ENCODE results near the gene TWIST2.
A peak's percentile ranks its signal among the peaks of the same experiment; 100 is the strongest.

TWIST2 gene

DNA sequence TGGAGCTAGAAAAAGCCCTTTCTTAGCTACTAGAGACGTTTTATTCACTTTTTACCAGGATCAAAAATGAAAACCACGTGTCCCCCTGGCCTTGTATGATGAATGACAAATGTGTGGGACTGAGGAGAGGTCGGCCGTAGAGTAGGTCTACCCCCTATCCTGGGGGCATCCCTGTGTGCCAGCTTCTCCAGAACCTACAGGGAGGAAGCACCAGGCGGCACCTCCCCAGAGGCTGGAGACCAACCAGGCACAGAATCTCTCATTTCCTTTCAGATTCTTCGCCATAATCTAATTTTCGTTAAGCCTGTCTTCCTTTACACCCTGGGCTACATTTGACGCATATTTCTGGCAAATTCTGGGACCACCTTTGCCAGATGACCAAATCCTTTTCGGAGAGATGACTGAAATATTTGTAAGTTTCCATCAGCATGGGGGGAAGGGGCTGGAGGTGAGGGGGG, 15.9 kb downstream of the TWIST2 start:
- TF ChIP-seq, protein P1, sequence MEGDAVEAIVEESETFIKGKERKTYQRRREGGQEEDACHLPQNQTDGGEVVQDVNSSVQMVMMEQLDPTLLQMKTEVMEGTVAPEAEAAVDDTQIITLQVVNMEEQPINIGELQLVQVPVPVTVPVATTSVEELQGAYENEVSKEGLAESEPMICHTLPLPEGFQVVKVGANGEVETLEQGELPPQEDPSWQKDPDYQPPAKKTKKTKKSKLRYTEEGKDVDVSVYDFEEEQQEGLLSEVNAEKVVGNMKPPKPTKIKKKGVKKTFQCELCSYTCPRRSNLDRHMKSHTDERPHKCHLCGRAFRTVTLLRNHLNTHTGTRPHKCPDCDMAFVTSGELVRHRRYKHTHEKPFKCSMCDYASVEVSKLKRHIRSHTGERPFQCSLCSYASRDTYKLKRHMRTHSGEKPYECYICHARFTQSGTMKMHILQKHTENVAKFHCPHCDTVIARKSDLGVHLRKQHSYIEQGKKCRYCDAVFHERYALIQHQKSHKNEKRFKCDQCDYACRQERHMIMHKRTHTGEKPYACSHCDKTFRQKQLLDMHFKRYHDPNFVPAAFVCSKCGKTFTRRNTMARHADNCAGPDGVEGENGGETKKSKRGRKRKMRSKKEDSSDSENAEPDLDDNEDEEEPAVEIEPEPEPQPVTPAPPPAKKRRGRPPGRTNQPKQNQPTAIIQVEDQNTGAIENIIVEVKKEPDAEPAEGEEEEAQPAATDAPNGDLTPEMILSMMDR (IDR thresholded peaks at IDR 0.05; ENCODE audit: low read depth, low read length): no peak
- DNase-seq (ENCODE audit: low read depth, low spot score): no peak
- in situ Hi-C loops (cut with HindIII; ENCODE audit: low sequenced_read_pairs): no loop called here
- H3K4me3 ChIP-seq (ENCODE audit: low read depth, low read length): no peak overlapping the region

DNA sequence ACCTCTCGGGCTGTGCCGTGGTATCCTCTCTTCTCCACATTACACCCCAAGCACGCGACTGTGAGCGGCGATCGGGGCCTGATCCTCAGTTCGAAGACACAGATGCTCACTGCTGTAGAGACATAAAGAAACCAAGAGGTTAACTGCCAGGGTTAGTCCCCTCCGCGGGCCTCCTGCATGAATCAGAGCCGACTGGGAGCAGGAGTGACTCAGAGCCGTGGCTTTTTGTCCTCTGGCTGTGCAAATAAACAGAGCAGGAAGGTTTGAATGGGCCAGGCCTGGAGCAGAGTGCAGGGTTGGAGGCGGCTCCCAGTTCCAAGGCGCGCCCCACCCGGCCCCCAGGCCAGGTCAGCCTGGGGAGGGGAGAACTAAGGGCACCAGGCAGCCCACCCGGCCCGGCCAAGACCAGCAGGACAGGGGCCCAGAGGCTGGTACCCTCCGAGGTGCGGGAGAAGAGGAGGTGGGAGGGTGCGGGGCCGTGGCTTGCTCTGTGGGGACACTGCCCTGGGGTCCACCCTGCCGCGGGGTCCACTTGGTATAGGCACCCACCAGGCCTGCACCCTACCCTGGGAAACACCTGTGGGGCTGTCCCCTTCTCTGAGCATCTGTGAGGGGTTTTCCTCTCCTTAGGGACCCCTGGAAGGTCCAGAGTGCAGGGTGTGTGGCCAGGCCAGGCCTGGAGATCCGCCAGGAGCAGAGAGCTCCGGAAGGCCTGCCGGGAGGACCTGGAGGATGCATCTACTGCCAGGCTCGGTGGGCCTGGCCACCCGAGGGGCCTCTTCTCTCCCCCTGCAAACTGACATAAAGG, 16.5 kb downstream of the TWIST2 start:
- no peak overlapping the region for H3K4me3 ChIP-seq (ENCODE audit: low read depth, low read length)
- TF ChIP-seq, protein P1 (IDR thresholded peaks at IDR 0.05; ENCODE audit: low read depth, low read length): no peak
- DNase-seq (ENCODE audit: low read depth, low spot score): peak; percentile 98
- in situ Hi-C loops (cut with HindIII; ENCODE audit: low sequenced_read_pairs): no loop called here

DNA sequence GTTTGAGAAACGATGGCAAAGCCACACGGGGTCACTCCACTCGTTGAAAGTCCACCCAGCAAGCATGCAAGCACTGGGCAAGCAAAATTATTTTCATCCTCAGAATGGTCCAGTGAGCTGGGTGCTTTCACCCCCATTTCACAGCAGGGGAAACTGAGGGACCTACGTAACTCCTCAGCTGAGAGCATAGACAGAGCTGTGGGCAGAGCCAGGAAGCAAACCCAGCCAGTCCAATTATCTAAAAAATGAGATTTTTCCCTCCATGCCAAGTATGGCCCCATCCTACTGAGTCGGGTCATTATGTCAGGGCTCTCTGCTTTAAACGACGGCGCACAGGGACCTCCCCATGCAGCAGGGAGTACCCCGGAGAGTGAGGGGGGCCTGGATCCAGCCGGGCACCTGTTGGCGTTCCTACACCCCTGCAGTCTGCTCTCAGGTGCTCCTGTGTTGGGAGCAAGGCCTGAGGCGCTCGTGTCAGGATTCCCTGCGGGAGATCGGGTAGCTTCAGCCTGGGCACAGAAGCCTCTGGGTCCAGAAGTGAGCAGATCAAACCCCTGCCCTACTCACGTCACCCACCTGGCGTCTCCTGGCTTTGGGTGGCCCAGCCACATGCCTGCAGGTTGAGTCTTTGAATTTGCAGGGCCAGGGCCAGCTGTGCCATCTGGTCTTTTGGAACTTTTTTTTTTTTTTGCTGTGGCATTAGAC, 17.3 kb downstream of the TWIST2 start:
- TF ChIP-seq, protein P1 (IDR thresholded peaks at IDR 0.05; ENCODE audit: low read depth, low read length): no peak
- H3K4me3 ChIP-seq (ENCODE audit: low read depth, low read length): no peak overlapping the region
- in situ Hi-C loops (cut with HindIII; ENCODE audit: low sequenced_read_pairs): no loop called here
- no peak for DNase-seq (ENCODE audit: low read depth, low spot score)

DNA sequence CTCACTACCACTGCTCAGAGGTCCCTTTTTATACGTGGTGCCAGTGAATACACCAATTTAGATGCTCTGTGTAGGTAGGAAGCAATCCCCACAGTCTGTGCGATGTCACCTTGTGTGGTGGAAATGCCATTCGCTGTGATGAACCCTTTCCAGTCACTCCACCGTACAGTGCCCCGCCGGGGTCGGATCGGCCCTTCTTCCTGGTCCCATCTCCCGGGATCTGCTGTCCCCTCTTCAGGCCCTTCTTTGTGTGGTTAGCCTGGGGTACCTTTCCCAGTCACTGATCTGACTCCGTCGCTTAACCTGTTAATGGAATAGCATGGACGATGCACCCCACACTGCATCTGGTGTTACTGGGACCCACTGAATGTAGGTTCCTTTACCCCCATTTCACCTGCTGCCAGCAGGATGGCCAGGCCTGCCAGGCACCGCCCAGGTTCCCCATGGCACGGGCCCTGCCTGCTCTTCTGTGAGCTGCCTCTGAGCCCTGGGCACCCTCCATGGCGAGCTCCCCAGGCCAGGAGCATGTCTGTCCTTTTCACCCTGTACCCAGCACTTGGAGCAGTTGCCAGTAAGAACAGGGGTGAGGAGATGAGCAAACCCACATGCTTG, 18.0 kb downstream of the TWIST2 start:
- TF ChIP-seq, protein P1 (IDR thresholded peaks at IDR 0.05; ENCODE audit: low read depth, low read length): no peak
- in situ Hi-C loops (cut with HindIII; ENCODE audit: low sequenced_read_pairs): no loop called here
- H3K4me3 ChIP-seq (ENCODE audit: low read depth, low read length): no peak overlapping the region
- no peak for DNase-seq (ENCODE audit: low read depth, low spot score)

DNA sequence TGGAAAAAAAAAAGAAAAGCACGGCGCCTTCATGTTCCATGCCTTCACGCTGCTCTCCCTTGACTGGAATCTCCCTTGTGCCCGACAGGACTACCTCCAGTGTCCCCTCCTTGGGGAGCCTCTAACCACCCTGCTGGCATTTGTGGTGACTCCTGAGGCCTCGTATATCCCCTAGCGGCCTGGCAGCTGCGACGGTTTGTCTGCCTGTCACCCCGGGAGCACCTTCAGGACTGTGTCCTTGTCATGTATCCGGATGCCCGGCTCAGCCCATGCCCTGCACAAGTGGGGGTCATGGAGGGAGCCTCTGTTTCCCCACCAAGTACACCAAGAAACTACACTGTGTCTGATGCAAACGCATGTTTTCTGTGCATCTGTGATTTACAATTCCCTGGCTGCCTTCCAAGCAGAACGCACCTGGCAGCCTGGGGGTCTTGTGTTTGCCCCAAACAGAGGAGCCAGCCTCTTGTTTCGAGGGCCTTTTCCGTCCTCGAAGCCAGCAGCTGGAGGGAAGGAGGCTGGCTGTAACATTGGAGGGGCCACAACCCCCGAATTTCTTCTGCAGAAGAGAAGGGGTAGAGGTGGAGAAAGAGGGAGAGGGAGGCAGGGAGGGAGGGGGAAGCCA, 18.9 kb downstream of the TWIST2 start:
- no peak for DNase-seq (ENCODE audit: low read depth, low spot score)
- in situ Hi-C loops (cut with HindIII; ENCODE audit: low sequenced_read_pairs): no loop called here
- TF ChIP-seq, protein P1 (IDR thresholded peaks at IDR 0.05; ENCODE audit: low read depth, low read length): no peak
- H3K4me3 ChIP-seq (ENCODE audit: low read depth, low read length): no peak overlapping the region

DNA sequence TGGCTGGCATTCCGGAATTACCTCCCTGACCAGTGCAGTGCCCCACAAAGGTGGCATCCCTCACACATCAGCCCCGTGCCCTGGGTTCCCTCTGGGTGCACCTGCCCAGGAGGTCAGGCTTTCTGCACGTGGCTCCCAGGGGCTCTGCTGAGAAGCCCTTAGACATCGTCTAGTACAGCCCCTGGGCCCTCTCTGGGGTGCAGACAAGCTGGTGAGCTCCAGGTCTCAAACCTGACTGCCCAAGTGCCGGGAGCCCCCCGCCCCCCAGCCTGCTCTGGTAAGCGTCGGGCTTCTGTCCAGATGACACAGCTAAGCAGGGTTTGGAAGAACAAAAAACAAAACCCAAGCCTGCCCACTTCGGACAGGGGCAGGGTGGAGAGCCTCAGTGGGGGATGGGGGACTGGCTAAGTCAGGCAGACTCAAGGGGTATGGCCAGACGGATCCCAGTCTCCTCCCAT, 20.2 kb downstream of the TWIST2 start:
- DNase-seq (ENCODE audit: low read depth, low spot score): peak; percentile 63
- no peak overlapping the region for H3K4me3 ChIP-seq (ENCODE audit: low read depth, low read length)
- TF ChIP-seq, protein P1 (IDR thresholded peaks at IDR 0.05; ENCODE audit: low read depth, low read length): no peak

More for the DNA sequence above, 20.2 kb downstream of the TWIST2 start:
- in situ Hi-C loops (cut with HindIII; ENCODE audit: low sequenced_read_pairs): no loop called here

Data from astrocyte of the spinal cord (primary cell).